ENCODE data around the gene CDH13. TPM values are rescaled to one million over a fixed set of nuclear protein-coding genes. Genes with fewer than 3 reads are reported as not detected.

The CDH13 gene
- total and polyA plus RNA-seq, 2 experiments from 2014 or later, result 1.6 to 4.4 TPM

DNA sequence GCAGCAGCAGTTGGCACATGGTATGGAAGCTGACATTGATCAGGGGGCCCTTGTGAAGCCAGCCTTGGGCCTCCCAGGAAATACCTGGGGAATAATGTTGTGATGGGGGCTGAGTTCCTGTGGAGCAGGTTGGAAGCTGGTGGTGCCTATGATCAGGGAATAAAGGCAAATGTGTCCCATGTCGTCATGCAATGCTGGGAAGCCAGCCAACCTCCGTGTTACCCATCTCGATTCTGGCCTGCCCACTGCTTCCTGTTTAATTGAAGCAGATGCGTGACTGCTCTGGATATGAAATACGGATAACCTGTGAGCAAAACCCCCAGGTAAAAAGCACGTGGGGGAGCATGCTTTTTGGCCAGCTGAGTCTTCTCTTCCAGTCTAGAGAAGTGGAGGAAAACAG lies 600.6 kb downstream of the CDH13 start:
- Mint-ChIP-seq H3K4me1 (no peaks in the 10 kb centered on the region), H3K4me3 (no peak overlapping the region), H3K27me3 (ENCODE audit: insufficient read depth, low read depth, poor library complexity) (no peaks in the 10 kb centered on the region), H3K36me3 (ENCODE audit: low read depth) (no peaks in the 10 kb centered on the region), H3K27ac (no peak overlapping the region), H3K9me3 (no peaks in the 10 kb centered on the region)
- no peaks in the 10 kb centered on the region for H3K36me3 ChIP-seq (ENCODE audit: insufficient read depth)
- no peaks in the 10 kb centered on the region for H3K27me3 ChIP-seq (ENCODE audit: insufficient read depth)
- no peaks in the 10 kb centered on the region for H3K9me2 ChIP-seq (ENCODE audit: insufficient read depth)
- no peaks in the 10 kb centered on the region; the same call in 1 of the 2 replicates for H4K20me1 ChIP-seq (replicated peaks; ENCODE audit: insufficient read depth)
- no peaks in the 10 kb centered on the region for H3K4me1 ChIP-seq (ENCODE audit: insufficient read depth)
- no peaks in the 10 kb centered on the region for H3F3A ChIP-seq (replicated peaks; ENCODE audit: low read depth)
- no peak overlapping the region for H3K4me2 ChIP-seq
- no peak overlapping the region for H2AFZ ChIP-seq
- no peak overlapping the region for H3K4me3 ChIP-seq
- DNase-seq (ENCODE audit: low spot score) (no peak), ATAC-seq (no peak)
- H3K79me2 ChIP-seq (replicated peaks; ENCODE audit: insufficient read depth), result no peaks in the 10 kb centered on the region
- no peak overlapping the region for H3K27ac ChIP-seq (ENCODE audit: low read depth)
- TF ChIP-seq ZNF114 (CRISPR knock-in tag; IDR thresholded peaks at IDR 0.05), result no peak
- no peak for TF ChIP-seq ZNF331 (CRISPR knock-in tag; IDR thresholded peaks at IDR 0.05; ENCODE audit: low read depth)
- no peak for TF ChIP-seq CREB1 (CRISPR knock-in tag; IDR thresholded peaks at IDR 0.05; ENCODE audit: low read depth)
- TF ChIP-seq POLR2AphosphoS5 (IDR thresholded peaks at IDR 0.05; ENCODE audit: low read depth), result no peak
- TF ChIP-seq, protein P1, sequence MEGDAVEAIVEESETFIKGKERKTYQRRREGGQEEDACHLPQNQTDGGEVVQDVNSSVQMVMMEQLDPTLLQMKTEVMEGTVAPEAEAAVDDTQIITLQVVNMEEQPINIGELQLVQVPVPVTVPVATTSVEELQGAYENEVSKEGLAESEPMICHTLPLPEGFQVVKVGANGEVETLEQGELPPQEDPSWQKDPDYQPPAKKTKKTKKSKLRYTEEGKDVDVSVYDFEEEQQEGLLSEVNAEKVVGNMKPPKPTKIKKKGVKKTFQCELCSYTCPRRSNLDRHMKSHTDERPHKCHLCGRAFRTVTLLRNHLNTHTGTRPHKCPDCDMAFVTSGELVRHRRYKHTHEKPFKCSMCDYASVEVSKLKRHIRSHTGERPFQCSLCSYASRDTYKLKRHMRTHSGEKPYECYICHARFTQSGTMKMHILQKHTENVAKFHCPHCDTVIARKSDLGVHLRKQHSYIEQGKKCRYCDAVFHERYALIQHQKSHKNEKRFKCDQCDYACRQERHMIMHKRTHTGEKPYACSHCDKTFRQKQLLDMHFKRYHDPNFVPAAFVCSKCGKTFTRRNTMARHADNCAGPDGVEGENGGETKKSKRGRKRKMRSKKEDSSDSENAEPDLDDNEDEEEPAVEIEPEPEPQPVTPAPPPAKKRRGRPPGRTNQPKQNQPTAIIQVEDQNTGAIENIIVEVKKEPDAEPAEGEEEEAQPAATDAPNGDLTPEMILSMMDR (conservative IDR thresholded peaks at IDR 0.05; ENCODE audit: low read depth in 2 of 2), result no peak
- TF ChIP-seq JUNB (IDR thresholded peaks at IDR 0.05; ENCODE audit: unreplicated experiment), result no peak
- TF ChIP-seq NANOG (IDR thresholded peaks at IDR 0.05; ENCODE audit: borderline replicate concordance), result no peak
- TF ChIP-seq ETS1 (IDR thresholded peaks at IDR 0.05), result no peak
- no peak for TF ChIP-seq EZH2 (IDR thresholded peaks at IDR 0.05; ENCODE audit: low read depth, unreplicated experiment)
- TF ChIP-seq ZNF462 (CRISPR knock-in tag; IDR thresholded peaks at IDR 0.05), result no peak
- TF ChIP-seq STAT1 (IDR thresholded peaks at IDR 0.05; ENCODE audit: unreplicated experiment), result no peak
- TF ChIP-seq EZH2phosphoT487 (IDR thresholded peaks at IDR 0.05; ENCODE audit: unreplicated experiment), result no peak
- TF ChIP-seq, protein P2, sequence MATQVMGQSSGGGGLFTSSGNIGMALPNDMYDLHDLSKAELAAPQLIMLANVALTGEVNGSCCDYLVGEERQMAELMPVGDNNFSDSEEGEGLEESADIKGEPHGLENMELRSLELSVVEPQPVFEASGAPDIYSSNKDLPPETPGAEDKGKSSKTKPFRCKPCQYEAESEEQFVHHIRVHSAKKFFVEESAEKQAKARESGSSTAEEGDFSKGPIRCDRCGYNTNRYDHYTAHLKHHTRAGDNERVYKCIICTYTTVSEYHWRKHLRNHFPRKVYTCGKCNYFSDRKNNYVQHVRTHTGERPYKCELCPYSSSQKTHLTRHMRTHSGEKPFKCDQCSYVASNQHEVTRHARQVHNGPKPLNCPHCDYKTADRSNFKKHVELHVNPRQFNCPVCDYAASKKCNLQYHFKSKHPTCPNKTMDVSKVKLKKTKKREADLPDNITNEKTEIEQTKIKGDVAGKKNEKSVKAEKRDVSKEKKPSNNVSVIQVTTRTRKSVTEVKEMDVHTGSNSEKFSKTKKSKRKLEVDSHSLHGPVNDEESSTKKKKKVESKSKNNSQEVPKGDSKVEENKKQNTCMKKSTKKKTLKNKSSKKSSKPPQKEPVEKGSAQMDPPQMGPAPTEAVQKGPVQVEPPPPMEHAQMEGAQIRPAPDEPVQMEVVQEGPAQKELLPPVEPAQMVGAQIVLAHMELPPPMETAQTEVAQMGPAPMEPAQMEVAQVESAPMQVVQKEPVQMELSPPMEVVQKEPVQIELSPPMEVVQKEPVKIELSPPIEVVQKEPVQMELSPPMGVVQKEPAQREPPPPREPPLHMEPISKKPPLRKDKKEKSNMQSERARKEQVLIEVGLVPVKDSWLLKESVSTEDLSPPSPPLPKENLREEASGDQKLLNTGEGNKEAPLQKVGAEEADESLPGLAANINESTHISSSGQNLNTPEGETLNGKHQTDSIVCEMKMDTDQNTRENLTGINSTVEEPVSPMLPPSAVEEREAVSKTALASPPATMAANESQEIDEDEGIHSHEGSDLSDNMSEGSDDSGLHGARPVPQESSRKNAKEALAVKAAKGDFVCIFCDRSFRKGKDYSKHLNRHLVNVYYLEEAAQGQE (IDR thresholded peaks at IDR 0.05; ENCODE audit: unreplicated experiment), result no peak

Data from GM23338 (cell line).